ENCODE data around the gene SOX6.

SOX6 gene

DNA sequence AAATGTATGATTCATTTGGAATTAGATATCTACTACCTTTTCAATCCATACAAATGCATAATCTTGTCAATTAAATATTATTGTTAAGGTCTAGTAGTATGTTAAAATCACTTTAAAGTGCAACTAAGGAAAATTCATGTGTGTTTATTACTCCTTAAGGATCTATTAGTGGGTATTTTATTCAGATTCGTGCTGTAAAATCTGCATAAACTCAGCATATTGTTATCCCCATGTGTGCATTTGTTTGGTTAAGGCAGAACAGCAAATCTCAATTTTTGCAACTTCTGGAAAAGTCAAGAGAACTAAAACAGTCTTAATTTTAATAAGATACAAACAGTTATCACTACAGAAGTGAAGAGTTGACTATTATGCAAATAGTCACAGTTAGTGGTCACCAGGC, 234.5 kb downstream of the SOX6 start:
- TF ChIP-seq, protein P1, sequence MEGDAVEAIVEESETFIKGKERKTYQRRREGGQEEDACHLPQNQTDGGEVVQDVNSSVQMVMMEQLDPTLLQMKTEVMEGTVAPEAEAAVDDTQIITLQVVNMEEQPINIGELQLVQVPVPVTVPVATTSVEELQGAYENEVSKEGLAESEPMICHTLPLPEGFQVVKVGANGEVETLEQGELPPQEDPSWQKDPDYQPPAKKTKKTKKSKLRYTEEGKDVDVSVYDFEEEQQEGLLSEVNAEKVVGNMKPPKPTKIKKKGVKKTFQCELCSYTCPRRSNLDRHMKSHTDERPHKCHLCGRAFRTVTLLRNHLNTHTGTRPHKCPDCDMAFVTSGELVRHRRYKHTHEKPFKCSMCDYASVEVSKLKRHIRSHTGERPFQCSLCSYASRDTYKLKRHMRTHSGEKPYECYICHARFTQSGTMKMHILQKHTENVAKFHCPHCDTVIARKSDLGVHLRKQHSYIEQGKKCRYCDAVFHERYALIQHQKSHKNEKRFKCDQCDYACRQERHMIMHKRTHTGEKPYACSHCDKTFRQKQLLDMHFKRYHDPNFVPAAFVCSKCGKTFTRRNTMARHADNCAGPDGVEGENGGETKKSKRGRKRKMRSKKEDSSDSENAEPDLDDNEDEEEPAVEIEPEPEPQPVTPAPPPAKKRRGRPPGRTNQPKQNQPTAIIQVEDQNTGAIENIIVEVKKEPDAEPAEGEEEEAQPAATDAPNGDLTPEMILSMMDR (IDR thresholded peaks at IDR 0.05; ENCODE audit: low read depth, low read length, missing control alignments): no peak
- in situ Hi-C loops (cut with HindIII; ENCODE audit: low sequenced_read_pairs): no loop called here

DNA sequence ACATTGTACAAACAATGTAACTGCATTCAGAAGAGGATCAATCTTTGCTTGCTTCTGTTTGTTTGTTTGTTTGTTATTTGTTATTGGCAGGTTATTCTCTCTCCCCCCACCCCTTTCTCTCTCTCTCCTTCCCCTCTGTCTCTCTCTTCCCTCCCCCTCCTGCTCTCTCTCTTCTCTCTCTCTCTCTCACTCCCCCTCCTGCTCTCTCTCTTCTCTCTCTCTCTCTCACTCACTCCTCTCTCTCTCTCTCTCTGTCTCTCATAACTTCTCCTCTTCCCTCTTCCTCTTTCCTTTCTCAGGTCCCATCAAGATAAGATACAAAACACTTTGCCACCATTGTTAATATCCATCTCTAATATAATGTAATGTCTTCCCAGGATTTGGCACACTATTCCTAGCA, 236.3 kb downstream of the SOX6 start:
- in situ Hi-C loops (cut with HindIII; ENCODE audit: low sequenced_read_pairs): no loop called here
- TF ChIP-seq, protein P1 (IDR thresholded peaks at IDR 0.05; ENCODE audit: low read depth, low read length, missing control alignments): no peak
- DNase-seq (ENCODE audit: low read depth): no peak

More for the DNA sequence above, 234.5 kb downstream of the SOX6 start:
- DNase-seq (ENCODE audit: low read depth): no peak
- no peak overlapping the region for H3K4me3 ChIP-seq (ENCODE audit: low read depth, low read length)

DNA sequence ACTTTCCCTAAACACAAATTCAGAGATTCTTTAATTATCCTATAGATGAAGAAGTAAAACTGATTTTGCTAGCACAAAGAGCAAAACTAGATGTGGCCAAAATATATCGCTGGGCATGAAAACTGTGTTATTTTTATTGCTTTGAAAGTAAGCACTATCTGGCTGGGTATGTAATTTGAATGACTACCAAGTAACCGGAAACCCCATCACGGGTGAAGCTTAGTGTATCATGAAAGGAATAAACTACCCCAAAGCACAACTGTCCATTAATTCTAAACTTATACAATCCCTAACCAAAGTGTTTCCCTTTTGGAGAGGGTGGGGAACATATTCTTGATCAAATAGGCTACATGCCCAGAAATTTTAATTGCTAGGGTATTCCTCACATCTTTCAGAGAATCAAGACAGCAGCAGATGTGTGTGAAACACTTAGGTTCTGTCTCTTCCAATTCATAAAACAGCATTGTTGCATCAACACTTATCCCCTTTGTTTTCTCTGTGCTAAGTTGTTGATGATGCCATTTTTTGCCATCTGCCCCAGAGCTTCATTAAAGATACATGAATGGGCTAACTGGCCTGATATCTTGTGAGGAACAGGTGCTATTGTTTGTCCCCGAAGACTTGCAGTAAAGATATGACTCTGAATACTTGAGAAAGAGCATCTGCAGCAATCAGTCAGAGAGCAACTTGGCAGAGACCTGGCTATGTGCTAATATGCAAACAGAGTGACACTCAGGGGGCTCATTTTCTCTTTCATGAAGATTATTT, 238.2 kb downstream of the SOX6 start:
- no peak for DNase-seq (ENCODE audit: low read depth)
- in situ Hi-C loops (cut with HindIII; ENCODE audit: low sequenced_read_pairs): no loop called here
- TF ChIP-seq, protein P1 (IDR thresholded peaks at IDR 0.05; ENCODE audit: low read depth, low read length, missing control alignments): no peak
- H3K4me3 ChIP-seq (ENCODE audit: low read depth, low read length): no peak overlapping the region

More for the DNA sequence above, 236.3 kb downstream of the SOX6 start:
- H3K4me3 ChIP-seq (ENCODE audit: low read depth, low read length): no peak overlapping the region

DNA sequence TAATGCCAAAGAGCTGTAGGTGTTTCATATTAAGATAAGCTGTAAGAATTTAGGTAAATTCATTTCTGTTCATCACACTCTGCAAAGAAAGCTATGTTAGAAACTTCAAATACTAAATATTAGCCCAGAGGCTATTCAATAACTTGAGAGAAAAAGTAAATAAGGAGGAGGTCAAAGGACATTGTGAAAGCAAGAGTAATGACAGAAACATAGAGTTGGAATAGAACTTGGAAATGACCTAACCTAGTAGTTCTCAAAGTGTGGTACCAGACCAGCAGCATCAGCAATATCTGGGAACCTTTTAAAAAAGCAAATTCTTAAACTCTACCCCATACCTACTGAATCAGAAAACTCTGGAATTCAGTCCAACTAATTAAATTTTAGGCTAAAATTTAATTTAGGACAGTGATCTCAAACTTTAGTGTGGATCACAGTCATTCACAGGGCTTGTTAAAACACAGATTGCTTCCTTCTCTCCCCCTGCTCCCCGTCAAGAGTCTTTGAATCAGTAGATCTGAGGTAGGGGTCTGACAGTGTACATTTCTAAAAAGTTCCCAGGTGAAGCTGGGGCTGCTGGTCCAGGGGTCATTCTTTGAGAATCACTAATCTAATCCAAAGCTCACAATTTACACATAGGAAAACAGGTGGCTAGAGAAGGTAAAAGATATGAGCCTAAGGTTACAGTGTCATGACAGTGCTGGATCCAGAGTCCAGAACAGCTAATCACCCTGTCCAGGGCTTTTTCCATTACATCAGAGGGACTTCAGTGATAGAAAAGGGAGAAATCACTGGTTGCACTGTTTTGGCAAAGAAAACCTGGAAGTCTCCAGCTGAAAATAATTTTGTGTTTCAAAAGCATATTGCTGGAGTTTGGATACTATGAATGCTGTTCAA, 241.1 kb downstream of the SOX6 start:
- H3K4me3 ChIP-seq (ENCODE audit: low read depth, low read length): no peak overlapping the region
- DNase-seq (ENCODE audit: low read depth): no peak
- in situ Hi-C loops (cut with HindIII; ENCODE audit: low sequenced_read_pairs): loop anchor here (5.0 kb wide), 1 partner anchor 108 kb away; no protein-coding TSS in a partner anchor
- TF ChIP-seq, protein P1 (IDR thresholded peaks at IDR 0.05; ENCODE audit: low read depth, low read length, missing control alignments): no peak

DNA sequence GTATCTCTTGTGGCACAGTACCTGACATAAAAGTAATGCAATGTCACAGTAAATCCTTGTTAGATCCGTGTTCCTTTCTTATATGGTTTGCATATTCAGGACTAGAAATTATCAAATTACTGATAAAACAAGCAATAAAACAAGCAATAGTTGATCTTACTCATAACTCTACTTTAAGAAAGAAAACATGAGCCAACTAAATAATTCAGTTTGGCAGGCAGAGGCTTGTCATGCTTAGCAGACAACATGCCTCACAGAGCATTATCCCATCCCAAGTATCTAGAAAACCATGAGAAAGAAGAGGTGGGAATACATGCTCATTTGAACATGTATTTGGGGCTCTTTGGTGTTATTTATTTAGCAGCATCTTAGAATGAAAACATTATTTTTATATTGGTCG, 241.9 kb downstream of the SOX6 start:
- in situ Hi-C loops (cut with HindIII; ENCODE audit: low sequenced_read_pairs): loop anchor here (5.0 kb wide), 1 partner anchor 107 kb away; no protein-coding TSS in a partner anchor
- TF ChIP-seq, protein P1 (IDR thresholded peaks at IDR 0.05; ENCODE audit: low read depth, low read length, missing control alignments): no peak
- H3K4me3 ChIP-seq (ENCODE audit: low read depth, low read length): no peak overlapping the region
- no peak for DNase-seq (ENCODE audit: low read depth)

DNA sequence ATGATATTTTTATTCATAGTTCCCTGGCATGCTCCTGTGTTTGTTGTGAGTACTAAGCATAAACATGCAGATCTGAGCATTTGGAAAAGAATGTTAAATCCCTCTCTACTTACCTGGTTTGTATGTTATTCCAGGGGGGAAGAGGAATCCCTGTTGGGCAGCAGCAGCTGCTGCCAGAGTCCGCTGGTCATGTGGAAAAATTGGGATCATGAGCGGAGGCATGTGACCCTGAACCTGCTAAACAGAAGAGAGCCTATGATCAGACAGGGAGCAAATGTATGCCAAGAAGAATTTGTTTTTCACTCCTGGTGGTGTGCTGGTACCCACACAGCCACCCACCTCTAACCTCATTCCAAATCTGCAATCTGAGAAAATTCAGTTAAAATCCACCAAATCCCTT, 244.7 kb downstream of the SOX6 start:
- in situ Hi-C loops (cut with HindIII; ENCODE audit: low sequenced_read_pairs): loop anchor here (5.0 kb wide), 1 partner anchor 104 kb away; no protein-coding TSS in a partner anchor
- DNase-seq (ENCODE audit: low read depth): no peak
- H3K4me3 ChIP-seq (ENCODE audit: low read depth, low read length): no peak overlapping the region
- TF ChIP-seq, protein P1 (IDR thresholded peaks at IDR 0.05; ENCODE audit: low read depth, low read length, missing control alignments): no peak
